Measurements from ENCODE around the gene CCL14.

The CCL14 gene

GRCh38 chr17:35986643-35987042 lies at the start of gene CCL14:
TSS of gene CCL14 (minus strand) at chr17:35986729. CDS start at chr17:35986649, 80 bp downstream.
- no peak for TF ChIP-seq CTCF (IDR thresholded peaks at IDR 0.05; ENCODE audit: extremely low read depth, insufficient read depth, missing control alignments)
- in situ Hi-C loops (cut with MboI; ENCODE audit: low pct_unique_long_range_greater_than_20kb, low sequenced_read_pairs, unreplicated experiment) = no loop called here
- DNase-seq (ENCODE audit: low spot score) = no peak

DNA sequence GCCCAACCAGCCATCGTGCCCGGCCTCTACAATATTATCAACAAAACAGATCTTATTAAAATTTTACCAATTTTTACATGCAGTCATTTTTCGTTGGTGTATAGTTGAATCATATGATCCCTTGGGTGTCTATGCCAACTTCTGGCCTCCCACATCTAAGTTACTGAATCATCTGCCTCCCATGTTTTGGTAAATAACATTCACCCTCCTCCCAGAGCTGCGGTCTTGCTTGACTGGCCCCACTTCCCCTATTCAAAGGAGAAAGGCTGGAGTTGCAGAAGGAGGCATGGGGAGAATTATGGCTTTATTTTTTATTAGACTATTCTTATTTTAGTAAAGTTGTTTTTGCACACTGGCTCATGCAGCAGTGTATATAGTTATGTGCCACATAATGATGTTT lies 49.7 kb upstream of the CCL14 start:
- DNase-seq (ENCODE audit: low spot score) = no peak
- in situ Hi-C loops (cut with MboI; ENCODE audit: low pct_unique_long_range_greater_than_20kb, low sequenced_read_pairs, unreplicated experiment) = no loop called here
- no peak for TF ChIP-seq CTCF (IDR thresholded peaks at IDR 0.05; ENCODE audit: extremely low read depth, insufficient read depth, missing control alignments)

DNA sequence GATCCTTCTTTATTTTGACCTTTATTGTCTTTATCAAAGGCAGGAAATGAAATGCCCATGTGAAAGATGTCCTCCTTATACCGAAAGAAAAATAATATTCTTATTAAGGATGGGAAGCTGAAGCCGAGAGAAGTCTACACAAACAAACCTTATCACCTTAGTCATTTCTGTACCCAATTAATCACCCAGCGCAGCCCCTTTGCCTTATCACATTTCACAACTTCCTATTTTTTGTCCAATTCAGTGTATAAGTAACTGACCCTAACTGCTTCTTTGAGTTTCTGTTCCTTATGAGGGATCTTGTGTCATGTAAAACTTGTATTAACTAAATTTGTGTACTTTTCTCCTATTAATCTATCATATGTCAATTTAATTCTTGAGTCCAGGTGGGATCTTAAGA lies 47.6 kb upstream of the CCL14 start:
- no peak for TF ChIP-seq CTCF (IDR thresholded peaks at IDR 0.05; ENCODE audit: extremely low read depth, insufficient read depth, missing control alignments)

DNA sequence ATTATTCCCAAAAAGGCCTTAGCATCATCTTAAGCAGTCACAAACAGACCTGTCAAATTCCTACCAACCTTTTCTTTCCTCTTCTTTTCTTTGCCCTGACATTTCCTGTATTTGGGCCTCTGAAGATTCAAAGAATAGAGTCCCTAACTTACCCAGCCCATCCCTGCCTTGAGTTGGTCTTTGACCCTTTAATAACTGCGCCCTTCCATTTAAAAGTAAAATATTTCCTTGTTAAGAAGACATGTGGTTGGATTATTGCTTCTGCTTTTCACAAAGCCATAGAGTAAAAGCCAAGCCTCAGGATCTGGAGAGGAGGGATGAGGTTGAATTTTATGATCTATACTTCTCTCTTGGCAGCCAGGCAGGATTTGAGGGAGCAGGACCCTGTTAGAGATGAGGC lies 44.4 kb upstream of the CCL14 start:
- in situ Hi-C loops (cut with MboI; ENCODE audit: low pct_unique_long_range_greater_than_20kb, low sequenced_read_pairs, unreplicated experiment) = no loop called here
- no peak for DNase-seq (ENCODE audit: low spot score)
- no peak for TF ChIP-seq CTCF (IDR thresholded peaks at IDR 0.05; ENCODE audit: extremely low read depth, insufficient read depth, missing control alignments)

More for the DNA sequence above, 47.6 kb upstream of the CCL14 start:
- in situ Hi-C loops (cut with MboI; ENCODE audit: low pct_unique_long_range_greater_than_20kb, low sequenced_read_pairs, unreplicated experiment) = no loop called here
- no peak for DNase-seq (ENCODE audit: low spot score)

DNA sequence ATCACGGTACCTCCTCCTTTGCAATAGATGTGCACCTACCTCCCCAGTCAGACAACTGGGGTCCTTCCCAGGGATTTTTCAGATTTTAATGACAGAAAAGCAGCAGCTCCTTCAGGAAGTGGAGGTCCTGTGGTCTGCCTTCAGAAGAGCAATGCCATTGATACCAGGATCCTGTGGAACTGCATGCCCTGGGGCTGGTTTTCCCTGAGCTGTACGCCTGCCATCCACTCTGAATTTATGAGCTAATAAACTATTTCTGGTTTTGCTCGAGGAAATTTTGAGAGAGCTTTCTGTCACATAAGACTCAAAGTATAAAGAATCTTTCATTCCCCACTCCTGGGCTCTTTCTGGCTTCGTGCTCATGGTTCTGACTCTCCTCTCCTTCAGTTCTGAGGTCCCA lies 41.2 kb upstream of the CCL14 start:
- in situ Hi-C loops (cut with MboI; ENCODE audit: low pct_unique_long_range_greater_than_20kb, low sequenced_read_pairs, unreplicated experiment) = no loop called here
- TF ChIP-seq CTCF (IDR thresholded peaks at IDR 0.05; ENCODE audit: extremely low read depth, insufficient read depth, missing control alignments) = no peak
- DNase-seq (ENCODE audit: low spot score) = no peak

- DNase-seq (ENCODE audit: low spot score) = no peak
- in situ Hi-C loops (cut with MboI; ENCODE audit: low pct_unique_long_range_greater_than_20kb, low sequenced_read_pairs, unreplicated experiment) = no loop called here
- TF ChIP-seq CTCF (IDR thresholded peaks at IDR 0.05; ENCODE audit: extremely low read depth, insufficient read depth, missing control alignments) = no peak
Observed at GRCh38 chr17:36024106-36024869, 37.8 kb upstream of the CCL14 start.

Measured in GM13977 (cell line).